ENCODE measurements around the gene PPP4R4.

PPP4R4 gene

DNA sequence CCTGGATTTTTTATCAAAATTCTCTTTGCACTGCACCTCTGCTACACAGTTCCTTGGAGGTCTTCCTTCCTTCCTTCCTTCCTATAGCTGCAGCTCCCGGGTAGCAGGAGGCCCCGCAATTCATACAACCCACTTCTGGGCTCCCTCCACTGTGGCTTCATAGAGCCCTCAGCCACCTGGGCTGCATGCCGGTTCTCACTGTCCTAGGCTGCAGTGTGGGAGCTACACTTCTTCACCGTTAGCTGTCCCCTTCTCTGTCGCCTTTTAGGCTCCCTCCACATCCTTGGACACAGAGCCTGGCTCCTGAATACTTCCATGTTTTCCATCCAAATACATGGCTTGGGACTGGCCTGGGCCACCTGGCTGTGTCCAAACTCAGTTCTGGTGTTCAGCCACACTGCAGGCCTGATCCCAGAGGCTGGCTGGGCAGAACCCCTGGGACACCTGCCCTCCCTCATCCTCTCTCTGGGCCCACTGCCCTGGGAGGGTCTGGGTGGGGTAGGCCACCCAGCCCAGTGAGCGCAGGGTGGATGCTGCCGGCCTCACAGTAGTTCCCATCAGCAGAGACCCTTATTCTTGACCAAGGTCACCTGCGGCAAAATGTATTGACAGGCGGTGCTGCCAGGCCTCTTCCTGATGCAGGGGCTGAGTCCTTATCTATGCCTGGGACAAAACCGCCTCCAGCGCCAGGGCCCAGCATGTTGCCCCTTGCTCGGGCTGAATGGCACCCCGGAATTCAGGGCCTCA lies 117.2 kb downstream of the PPP4R4 start:
- H3K9me3 ChIP-seq = no peaks in the 10 kb centered on the region
- H3K4me3 ChIP-seq (ENCODE audit: low read depth, low read length) = no peak overlapping the region
- H3K36me3 ChIP-seq = no peaks in the 10 kb centered on the region
- no peak for DNase-seq
- H3K27me3 ChIP-seq = no peaks in the 10 kb centered on the region; the same call in 1 of the 2 replicates
- TF ChIP-seq, protein P1, sequence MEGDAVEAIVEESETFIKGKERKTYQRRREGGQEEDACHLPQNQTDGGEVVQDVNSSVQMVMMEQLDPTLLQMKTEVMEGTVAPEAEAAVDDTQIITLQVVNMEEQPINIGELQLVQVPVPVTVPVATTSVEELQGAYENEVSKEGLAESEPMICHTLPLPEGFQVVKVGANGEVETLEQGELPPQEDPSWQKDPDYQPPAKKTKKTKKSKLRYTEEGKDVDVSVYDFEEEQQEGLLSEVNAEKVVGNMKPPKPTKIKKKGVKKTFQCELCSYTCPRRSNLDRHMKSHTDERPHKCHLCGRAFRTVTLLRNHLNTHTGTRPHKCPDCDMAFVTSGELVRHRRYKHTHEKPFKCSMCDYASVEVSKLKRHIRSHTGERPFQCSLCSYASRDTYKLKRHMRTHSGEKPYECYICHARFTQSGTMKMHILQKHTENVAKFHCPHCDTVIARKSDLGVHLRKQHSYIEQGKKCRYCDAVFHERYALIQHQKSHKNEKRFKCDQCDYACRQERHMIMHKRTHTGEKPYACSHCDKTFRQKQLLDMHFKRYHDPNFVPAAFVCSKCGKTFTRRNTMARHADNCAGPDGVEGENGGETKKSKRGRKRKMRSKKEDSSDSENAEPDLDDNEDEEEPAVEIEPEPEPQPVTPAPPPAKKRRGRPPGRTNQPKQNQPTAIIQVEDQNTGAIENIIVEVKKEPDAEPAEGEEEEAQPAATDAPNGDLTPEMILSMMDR (IDR thresholded peaks at IDR 0.05; ENCODE audit: low read depth, low read length) = no peak
- no peaks in the 10 kb centered on the region for H3K4me1 ChIP-seq

DNA sequence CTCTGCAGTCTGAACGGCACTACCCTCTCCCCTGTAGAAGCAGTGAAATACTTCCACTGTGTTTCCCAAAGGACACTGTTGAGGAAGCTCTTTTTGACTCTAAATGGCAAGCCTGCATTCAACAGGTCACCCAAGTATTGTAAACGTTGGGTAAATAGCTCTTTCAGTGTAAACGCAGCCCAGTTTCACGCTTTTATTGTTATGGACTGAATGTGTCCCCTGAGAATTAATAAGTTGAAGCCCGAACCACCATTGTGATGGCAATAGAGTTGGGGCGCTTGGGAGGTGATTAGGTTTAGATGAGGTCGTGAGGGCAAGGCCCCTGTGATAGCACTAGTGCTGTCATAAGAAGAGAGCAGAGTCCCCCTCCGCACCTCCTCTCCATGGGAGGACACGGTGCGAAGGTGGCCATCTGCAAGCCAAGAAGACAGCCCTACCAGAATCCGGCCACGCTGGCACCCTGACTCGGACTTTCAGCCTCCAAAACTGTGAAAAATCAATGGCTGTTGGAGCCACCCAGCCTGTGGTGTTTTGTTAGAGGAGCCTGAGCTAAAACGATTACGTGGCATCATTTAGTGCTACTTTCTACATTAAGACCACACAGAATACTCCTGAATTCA lies 117.9 kb downstream of the PPP4R4 start:
- TF ChIP-seq, protein P1 (IDR thresholded peaks at IDR 0.05; ENCODE audit: low read depth, low read length) = no peak
- no peak for DNase-seq
- H3K9me3 ChIP-seq = no peaks in the 10 kb centered on the region
- H3K27me3 ChIP-seq = no peaks in the 10 kb centered on the region
- H3K36me3 ChIP-seq = no peaks in the 10 kb centered on the region
- H3K4me3 ChIP-seq (ENCODE audit: low read depth, low read length) = no peak overlapping the region
- H3K4me1 ChIP-seq = no peaks in the 10 kb centered on the region

DNA sequence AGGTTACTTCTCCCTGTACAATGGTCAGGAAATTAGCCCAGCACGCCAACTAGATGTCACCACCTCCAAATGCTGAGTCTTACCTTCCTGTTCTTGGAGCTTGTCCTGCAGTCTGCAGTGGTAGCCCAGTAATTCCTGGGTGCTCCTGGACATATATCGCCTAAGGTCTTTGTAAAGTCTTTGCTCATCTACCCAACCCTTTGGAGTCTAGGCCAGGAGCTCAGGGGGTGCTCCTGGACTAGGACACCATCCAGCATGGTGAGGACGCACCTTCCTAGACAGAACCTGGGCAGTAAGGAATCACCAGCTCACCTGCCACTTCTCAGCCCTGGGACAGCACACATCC lies 118.4 kb downstream of the PPP4R4 start:
- H3K27me3 ChIP-seq = no peaks in the 10 kb centered on the region
- H3K4me1 ChIP-seq = no peaks in the 10 kb centered on the region

DNA sequence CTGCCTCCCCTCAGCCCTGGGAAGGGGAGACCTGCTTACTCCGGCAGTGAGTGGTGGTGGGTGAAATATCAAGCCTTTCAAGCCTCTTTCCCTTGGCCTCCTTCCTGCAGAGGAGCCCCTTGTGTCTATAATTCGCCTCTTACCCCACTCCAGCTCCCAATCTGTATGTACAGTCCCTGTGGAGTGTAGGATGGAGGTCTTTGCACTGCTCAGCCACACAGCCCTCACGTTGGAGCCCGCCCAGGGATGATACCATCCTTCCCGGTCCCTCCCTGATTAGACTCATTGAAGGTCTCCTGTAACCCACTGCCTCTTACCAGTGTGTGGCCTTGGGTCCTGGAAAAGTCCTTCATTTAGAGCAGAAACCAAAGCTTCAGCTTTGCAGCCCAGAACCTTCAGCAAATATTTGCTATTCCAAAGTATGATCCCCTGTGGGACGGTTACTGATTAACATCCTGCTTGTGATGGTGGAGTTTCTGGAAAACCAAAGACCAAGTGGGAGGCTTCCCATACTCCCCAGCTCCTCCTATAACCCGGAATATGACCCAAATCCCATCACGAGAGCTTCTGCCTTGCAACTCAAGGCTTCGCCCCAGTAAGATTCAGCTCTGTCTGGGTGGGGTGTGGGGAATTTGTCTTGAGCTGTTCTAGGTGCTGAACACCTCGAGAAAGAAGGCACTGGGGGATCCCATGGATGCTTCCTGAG lies 118.9 kb downstream of the PPP4R4 start, which contains the start of gene SERPINA10:
Gene SERPINA10 (minus strand): TSS at position 397 of the 706 bp plus-strand sequence. CDS start 2,675 bp downstream, outside the sequence.
- no peaks in the 10 kb centered on the region for H3K9me3 ChIP-seq
- H3K27me3 ChIP-seq = no peaks in the 10 kb centered on the region
- no peaks in the 10 kb centered on the region for H3K36me3 ChIP-seq
- TF ChIP-seq, protein P1 (IDR thresholded peaks at IDR 0.05; ENCODE audit: low read depth, low read length) = no peak
- no peak within 1 kb of the TSS for H3K4me3 ChIP-seq (ENCODE audit: low read depth, low read length)
- H3K4me1 ChIP-seq = no peaks in the 10 kb centered on the region
- DNase-seq = no peak

More for the DNA sequence above, 118.4 kb downstream of the PPP4R4 start:
- Histone ChIP-seq H3K36me3 (no peaks in the 10 kb centered on the region), H3K9me3 (no peaks in the 10 kb centered on the region), H3K4me3 (ENCODE audit: low read depth, low read length) (no peak overlapping the region)
- TF ChIP-seq, protein P1 (IDR thresholded peaks at IDR 0.05; ENCODE audit: low read depth, low read length) = no peak
- no peak for DNase-seq

DNA sequence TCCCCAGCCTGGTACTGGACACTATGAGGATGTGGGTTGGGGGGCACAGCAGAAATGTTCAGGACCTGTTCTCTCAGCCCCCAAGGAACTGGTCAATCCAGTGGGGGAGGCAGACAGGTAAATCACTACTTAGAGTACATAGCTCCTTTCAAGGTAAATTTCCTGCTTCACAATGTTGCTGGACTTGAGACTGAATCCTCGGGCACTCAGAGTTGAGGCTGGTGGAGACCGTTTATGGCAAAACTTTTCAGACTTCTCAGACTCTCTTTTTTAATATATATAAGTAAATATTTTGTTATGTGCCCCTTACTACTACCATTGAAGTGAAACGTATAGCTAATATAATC lies 119.4 kb downstream of the PPP4R4 start:
- Histone ChIP-seq H3K27me3 (no peaks in the 10 kb centered on the region), H3K4me1 (no peaks in the 10 kb centered on the region), H3K36me3 (no peaks in the 10 kb centered on the region), H3K9me3 (no peaks in the 10 kb centered on the region), H3K4me3 (ENCODE audit: low read depth, low read length) (no peak overlapping the region)
- TF ChIP-seq, protein P1 (IDR thresholded peaks at IDR 0.05; ENCODE audit: low read depth, low read length) = no peak
- no peak for DNase-seq

Data from BE2C (cell line).